Peyer's patch (tissue), 4 donors: Measurements from ENCODE around the gene CSNK1A1.

ENCODE experiments used
- CTCF ChIP-seq, 6 experiments: fragments of 450-650 bp in 4 of 6; fragments of 200-600 bp in 2 of 6; sonication (generic) in 1 of 6; IDR thresholded peaks; one replicate each; pipeline ENCODE4 v1.5.1; 2017 to 2019; ENCODE audit warnings: antibody characterized with exemption in 6 of 6, mild to moderate bottlenecking in 3 of 6, moderate library complexity in 1 of 6
- POLR2A ChIP-seq, 2 donors: fragments of 450-650 bp; IDR thresholded peaks; one replicate each; pipeline ENCODE4 v1.5.1; 2017; ENCODE audit warnings: antibody characterized with exemption in 2 of 2, mild to moderate bottlenecking in 2 of 2, moderate library complexity in 2 of 2

- no peak for TF ChIP-seq CTCF (IDR thresholded peaks at IDR 0.05)
- no peak for TF ChIP-seq POLR2A (IDR thresholded peaks at IDR 0.05)
Observed at GRCh38 chr5:149572170-149572569, 20.9 kb upstream of the CSNK1A1 start.
